GM19468 (cell line): ENCODE results near the gene SEC14L5.

ENCODE experiments used
- ATAC-seq: cut with Tn5 transposase; IDR thresholded peaks from one replicate; pipeline ENCODE4 v1.9.1; 2021; ENCODE audit warnings: mild to moderate bottlenecking, moderate library complexity, moderate number of reproducible peaks; ENCODE audit not compliant: unreplicated experiment; ENCODE audit errors: extremely low read depth

Gene SEC14L5

DNA sequence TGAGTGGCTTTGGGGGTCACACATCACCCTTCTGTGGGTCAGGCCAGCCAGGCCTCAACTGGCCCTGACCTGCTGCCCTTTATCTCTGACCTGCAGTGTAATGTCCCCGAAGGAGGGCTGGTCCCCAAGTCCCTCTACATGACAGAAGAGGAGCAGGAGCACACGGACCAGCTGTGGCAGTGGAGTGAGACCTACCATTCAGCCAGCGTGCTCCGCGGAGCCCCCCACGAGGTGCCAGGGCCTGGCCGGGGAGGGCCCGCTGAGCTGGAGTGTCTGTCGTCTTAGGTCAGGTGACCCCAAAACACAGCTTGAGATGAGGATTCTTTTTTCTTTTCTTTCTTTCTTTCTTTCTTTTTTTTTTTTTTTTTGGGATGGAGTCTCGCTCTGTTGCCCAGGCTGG, 49.1 kb downstream of the SEC14L5 start:
- no peak for ATAC-seq

DNA sequence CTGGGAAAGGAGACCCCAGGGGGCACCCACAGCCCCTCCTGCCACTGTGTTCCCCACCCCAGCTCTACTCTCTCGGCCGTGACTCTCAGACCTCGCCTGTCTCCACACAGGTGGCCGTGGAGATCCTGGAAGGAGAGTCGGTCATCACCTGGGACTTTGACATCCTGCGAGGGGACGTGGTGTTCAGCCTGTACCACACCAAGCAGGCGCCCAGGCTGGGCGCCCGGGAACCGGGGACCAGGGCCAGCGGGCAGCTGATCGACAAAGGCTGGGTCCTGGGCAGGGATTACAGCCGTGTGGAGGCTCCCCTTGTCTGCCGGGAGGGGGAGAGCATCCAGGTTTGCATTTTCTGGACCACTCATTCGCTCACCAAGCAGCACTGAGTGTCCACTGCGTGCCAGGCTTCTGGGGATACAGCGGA, 50.2 kb downstream of the SEC14L5 start:
- ATAC-seq = no peak

DNA sequence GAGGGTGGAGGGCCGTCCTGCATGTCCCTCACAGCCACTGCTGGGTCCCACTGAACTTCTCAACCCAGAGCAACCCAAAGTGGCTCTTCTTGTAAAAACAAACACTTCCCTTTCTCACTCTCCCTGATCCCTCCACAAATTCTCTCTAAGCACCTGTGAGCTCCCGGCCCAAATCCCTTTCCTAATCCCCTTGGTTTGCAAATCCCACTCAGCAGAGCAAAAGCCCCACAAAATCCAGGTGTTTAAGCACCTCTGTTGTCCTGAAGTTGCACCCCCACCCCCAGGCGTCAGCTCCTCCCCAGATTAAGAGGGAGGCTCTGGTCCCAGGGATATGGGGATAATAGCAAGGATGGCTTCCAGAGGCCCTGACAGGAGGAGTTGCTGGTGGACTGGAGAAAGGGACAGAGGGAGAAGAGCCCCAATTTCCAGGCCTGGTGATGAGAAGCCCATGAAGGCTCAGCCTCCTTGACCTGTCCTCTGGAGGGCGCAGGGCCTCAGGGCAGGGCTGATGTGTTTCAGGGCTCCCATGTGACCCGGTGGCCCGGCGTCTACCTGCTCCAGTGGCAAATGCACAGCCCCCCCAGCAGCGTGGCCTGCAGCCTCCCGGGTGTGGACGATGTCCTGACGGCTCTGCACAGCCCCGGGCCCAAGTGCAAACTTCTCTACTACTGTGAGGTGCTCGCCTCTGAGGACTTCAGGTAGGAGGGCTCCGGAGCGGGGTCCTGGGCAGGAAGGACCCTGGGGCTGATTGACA, 52.6 kb downstream of the SEC14L5 start:
- no peak for ATAC-seq

DNA sequence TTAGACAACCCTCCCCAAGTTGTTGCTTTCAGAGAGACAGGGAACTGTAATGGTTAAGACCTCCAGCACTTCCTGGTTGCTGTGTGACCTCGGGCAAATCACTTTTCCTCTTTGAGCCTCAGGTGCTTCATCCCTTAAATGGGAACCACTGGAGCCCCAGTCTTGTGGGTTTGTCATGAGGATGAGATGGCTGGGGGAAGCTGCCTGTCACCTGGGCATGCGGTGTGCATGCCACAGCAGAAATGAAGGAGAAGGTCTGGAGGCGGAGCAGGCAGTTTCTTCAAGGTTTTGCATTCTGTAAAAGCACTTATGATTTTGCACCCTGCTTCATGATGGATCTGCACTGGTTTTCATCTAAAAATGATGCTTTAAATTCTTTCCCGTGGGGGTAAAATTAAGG, 53.5 kb downstream of the SEC14L5 start:
- ATAC-seq = no peak

DNA sequence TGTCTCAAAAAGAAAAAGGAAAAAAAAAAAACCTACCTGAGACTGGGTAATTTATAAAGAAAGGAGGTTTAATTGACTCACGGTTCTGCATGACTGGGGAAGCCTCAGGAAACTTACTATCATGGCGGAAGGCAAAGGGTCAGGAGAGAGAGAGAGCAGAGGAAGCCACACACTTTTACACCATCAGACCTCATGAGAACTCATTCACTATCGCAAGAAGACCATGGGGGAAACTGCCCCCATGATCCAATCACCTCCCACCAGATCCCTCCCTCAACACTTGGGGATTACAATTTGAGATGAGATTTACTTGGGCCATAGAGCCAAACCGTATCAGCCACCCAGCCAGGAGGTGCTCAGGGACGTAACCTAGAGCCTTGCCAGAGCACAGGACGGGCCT, 54.8 kb downstream of the SEC14L5 start:
- no peak for ATAC-seq

DNA sequence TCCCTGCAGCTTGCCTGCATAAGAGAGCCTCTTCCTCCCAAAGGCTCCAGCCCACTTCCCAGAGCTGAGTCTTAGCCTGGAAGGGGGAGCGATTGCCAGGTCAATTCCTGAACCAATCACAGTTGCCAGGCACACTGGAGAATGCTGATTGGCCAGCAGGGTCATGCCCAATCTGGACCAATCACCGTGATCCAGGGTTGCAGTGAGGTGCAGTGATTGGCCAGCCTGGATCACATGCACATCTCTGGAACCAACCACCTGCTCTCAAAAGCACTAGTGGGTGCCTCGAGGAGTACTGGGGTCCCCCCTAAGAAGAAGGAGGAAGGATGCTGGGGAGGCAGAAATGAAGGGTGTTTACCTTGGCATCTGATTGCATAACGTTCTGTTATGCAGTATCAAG, 57.2 kb downstream of the SEC14L5 start:
- no peak for ATAC-seq

DNA sequence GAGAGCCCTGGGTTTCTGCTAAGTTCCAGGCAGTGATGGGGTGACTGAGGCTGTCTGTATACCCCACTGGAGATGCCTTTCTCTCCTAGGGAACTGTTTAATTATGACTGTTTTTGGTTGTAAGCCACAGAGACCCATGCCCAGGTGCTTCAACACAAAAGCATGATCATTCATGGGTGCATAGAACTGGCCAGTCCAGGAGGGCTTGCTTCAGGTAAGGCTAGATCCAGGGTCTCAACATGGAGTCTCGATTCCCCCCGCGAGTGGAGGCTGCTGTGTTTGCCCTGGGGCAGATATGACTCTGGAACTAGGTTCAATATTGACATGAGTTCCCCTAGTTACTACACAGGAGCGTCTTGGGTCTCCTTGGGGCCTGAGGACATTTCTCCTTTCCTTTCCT, 57.8 kb downstream of the SEC14L5 start:
- ATAC-seq = no peak

DNA sequence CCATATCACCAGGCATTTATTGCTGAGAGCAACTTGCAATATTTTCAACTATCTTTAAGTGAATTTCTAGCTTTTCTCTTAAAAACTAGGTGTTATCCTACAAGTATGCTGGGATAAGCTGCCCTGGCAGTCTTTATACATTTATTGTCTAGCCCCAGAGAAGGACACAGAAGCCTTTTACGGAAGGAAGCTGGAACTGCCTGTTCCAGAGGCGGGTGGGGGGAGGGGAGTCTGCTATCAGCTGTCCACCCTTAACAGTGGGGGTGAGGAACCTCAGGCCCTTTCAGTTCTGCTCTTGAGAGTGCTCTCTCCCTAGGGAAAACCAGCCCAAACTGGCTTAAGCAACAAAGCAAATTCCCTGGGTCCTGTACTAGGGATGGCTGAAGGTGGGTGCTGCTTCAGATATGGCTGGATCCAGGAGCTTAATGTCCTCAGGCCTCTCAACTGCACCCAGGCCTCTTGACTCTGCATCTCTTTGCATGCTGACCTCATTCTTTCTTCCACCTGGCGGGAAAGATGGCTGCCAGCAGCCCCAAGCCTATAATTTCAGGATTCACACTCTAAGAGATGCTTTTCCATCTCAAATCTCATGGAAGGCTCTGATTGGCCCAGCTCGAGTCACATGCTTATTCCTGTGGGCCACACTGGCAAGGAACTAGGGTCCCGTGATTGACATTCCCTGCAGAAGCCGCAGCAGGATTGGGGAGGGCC, 59.0 kb downstream of the SEC14L5 start:
- ATAC-seq = no peak

DNA sequence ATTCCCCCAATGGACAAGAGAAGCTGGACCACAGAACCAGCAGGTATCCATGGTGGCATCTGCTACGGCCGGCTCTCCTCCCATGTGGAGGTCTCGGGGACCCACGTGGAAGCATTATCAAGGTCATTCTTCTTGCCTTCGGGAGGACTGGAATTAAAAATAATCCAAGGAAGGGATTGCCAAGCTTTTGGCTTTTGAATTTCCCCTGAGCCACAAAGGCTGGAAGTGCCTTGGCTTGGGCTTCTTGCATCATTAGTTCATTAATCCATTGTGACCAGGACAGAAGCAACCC, 59.5 kb downstream of the SEC14L5 start:
- no peak for ATAC-seq

DNA sequence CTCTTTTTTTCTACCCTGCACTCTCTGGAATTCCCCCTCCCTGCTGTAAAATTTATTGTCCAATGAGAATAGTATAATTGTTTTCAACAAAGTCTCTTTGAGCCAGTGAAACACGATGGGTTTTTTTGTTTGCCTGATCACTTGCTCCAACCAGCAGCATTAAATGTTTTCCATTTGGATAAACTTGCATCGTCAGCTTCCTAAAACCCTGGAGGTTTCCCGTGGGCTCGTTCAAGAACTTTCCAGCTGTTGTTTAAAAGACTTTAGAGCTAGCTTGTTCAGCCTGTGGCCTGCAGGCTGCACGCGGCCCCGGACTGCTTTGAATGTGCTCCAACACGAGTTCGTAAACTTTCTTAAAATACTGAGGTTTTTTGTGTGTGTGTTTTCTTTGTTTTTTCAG, 60.7 kb downstream of the SEC14L5 start:
- ATAC-seq = no peak

DNA sequence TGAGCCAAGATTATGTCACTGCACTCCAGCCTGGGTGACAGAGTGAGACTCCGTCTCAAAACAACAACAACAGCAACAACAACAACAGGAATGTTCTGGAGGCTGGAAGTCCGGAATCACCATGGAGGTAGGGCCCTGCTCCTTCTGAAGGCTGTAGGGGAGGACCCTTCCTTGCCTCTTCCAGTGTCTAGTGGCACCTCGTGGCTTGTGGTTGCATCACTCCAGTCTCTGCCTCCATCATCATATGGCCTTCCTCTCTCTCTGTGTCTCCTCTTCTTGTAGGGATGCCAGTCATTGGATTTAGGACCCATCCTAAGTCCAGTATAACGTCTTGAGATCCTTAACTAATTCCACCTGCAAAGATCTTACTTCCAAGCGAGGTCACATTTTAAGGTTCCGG, 61.6 kb downstream of the SEC14L5 start:
- ATAC-seq = no peak

DNA sequence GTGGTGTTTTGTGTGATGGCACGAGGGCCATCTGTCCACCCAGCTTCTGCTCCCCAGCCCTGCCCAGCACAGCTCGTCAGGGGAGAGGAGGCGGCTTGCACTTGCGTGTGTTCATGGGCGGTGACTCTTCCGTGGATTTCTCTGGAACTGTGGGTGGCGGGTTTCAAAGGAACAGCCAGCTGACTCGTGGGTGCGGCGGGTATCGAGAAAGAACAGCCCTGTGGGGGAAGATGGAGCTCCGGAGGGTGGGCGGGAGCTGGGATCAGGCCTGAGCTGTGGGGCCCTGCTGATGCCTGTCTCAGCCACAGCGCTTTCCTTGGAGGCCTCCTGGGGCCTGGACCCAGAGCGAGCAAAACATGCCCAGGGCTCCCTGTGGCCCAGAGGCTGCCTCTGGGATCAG, 62.4 kb downstream of the SEC14L5 start:
- ATAC-seq = no peak

DNA sequence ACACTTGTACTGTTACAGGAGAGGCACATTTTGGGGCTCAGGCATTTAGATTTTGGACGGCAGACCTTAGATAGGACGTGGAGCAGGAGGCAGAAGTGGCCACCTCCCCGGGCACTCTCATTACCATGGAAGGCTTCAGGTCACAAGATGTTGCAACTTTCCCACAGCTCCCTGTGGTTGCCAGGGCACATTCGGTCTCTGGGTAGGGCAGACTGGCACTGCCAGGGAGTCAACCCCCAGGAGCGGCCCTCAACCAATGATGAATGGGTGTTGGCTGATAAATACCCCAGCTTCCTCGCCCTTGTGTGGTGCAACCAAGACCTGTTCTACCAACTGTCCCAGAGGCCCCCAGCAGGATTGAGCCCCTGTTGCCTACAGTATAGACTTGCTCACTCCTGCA, 64.4 kb downstream of the SEC14L5 start:
- ATAC-seq = no peak

DNA sequence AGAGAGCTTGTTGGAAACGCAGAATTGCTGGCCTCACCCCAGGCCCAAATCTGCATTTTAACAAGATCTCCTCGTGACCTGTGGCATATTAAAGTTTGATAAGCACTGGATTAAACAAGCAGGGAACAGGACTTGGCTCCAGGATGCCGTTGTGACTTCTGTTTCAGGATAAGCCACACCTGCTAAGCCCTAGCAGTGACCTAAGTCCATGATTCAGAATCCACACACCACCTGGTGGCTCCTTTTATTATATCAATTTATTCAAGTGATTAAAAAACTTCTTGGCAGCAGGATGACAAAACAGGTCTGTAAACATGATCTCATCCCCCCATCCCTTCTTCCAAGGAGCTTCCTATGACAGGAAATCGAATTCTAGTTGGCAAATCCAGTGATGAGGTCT, 66.5 kb downstream of the SEC14L5 start:
- ATAC-seq = no peak

DNA sequence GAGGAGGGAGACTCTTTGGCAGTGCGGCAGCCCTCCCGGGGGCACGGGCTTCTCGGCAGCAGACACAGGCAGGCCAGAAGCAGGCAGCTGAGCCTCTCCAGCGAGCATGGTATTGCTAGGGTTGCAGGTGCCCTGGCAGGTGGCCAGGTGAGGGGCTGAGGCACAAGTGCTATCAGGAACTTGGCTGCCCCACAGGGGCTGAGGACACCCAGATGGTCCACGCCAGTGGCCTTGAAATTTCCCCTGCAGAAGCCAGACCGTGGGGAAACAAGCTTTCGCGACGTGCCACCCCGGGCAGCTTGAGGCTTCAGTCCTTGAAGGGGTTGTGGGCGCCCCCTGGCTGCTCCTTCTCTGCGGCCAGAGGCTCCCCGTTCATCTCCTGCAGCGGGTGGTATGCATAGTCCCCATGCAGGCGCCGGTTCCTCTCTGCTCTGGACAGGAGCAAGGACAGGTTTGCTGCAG, 67.1 kb downstream of the SEC14L5 start:
- no peak for ATAC-seq

DNA sequence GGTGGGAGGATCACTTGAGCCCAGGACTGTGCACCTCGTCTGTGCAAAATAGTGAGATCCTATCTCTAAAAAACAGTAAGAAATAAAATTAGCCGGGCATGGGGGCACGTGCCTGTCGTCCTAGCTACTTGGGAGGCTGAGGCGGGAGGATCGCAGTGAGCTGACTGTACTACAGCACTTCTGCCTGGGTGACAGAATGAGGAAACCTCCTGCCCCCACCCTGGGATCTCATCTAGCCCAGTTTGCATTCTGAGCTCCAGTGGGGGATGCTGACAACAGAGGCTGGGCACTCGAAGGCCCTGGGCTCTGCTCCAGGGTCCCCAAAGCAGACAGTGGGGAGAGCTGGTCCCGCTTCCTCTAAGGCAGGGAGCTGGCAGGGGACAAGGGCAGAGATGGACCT, 68.5 kb downstream of the SEC14L5 start:
- no peak for ATAC-seq

DNA sequence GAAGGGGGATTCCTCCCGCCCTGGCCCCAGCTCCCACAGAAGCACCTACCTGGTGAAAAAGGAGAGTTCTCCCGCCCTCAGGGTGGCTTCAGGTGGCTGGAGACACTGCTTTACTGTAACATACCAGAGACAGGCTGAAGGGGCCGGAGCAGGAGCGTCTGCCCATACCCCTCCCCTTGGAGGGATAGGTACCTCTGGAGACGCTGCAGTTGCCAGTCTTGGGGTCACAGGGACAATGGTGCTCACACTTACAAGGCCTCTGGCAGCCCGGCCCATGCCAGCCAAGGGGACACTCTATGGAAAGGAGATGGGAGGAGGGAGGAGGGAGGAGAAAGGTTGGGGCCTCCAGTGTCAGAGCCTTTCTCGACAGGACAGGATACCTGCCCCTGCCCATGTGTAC, 69.0 kb downstream of the SEC14L5 start:
- ATAC-seq = no peak

DNA sequence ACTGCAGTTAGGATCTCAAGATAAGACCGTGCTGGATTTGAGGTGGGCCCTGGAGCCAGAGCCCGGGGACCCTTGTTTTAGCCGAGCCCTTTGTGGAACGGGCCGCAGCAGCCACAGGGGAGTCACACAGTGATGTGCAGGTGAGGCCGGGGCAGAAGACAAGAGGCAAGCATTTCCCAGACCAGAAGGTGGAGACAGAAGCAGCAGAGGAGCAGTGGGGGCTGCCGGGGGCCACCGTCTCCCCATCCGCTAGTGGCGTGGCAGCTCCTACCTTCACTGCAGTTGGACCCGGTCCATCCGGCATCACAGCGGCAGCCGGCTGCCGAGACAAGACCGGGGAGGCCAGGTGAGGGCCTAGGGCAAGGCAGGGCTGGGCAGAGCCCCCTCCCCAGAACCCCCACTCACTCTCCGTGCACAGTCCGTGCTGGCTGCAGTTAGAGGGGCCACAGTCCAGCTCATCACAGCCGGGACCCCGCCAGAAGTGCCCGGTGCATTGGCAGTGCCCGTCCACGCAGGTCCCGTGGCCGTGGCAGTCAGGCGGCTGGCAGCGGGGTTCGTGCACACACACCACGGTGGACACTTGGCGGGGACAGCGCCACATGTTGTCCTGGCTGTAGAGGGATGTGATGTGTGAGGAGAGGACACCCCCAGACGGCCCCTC, 69.6 kb downstream of the SEC14L5 start:
- no peak for ATAC-seq

DNA sequence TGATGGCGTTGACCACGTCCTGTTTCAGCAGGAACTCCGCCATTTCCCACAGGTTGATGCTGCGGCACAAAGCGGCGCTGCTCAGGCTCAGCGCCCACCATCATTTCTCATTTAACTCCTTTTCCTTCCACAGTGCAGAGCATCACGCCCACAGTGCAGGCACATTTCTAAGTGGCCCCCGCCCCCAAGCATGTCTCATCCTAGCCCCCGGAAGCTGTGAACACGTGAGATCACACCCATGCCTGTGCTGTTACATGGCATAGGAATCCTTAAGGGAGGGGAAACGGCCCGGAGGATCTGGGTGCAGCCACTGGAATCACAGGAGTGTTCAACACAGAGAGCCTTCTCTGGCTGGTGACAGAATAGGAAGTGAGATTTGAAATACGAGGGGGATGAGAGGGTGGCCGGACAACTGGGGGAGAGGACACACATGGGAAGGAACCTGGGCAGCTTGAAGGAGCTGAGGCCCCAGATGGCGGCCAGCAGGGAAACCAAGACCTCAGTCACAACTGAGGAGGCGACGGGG, 70.9 kb downstream of the SEC14L5 start:
- ATAC-seq = no peak

DNA sequence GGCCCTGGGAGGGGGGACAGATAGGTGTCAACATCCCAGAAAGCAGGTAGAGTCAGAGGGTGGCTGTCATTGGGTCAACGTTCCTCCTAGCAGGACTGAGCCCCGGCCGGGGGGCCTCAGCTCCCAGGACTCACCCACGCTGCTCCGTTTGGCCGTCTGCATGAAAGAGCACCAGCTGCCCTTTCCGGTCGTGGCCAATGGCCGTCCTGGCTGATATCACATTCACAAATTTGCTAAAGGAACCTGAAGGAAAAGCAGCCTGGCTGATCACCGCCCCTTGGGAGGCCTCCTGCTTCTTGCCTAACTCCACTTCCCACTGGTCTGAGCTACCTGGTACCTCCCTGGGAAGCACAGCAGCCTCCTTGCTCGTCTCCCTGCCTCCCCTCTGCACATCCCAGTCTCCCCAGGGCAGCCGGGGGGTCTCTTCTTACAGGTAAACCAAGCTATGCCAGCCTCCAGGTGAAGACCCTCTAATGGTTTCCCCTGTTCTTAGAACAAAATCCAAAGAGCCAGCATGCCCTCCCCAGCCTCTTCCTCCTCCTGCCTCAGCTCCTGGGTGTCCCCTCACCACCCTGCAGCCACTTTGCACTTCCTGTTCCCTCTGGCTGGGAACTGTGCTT, 72.2 kb downstream of the SEC14L5 start:
- ATAC-seq = no peak

DNA sequence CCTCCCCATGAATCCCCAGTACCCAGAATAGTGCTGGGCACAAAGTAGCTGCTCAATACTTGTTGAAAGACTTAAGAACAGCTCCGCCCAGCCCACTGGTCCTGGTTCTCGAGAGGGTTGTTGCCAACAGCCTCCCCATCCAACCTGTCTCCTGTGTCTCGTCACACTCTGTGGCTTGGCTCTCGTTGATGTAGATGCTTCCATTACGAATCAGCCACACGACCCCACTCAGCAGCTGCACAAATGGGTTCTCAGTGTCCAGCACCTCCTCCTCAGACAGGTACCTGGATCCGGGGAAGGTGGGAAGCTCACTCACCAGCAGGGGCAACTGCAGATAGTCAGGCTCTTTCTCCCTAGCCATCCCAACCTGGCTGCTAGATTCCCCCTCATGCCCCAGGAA, 73.5 kb downstream of the SEC14L5 start:
- ATAC-seq = no peak
